A673 (cell line): ENCODE results near the gene CCR6. TPM values are rescaled to one million over a fixed set of nuclear protein-coding genes. Genes with fewer than 3 reads are reported as not detected.

Experiments used
- BruUV-seq: library from RNA; stranded (reverse); fragments of 400-500 nt; replicated peaks from 2 replicates; lab custom pipeline; 2021; lab: Mats Ljungman, UMichigan
- CTCF ChIA-PET: fragments of 300-600 bp; sonication (Branson Sonifier 250); formaldehyde crosslinking; loops from one replicate; lab custom pipeline; 2022; ENCODE audit warnings: antibody characterized with exemption; lab: Charles Lee
- POLR2A ChIA-PET: fragments of 300-600 bp; sonication (Branson Sonifier 250); formaldehyde crosslinking; loops from one replicate; lab custom pipeline; 2022; ENCODE audit warnings: antibody characterized with exemption; ENCODE audit not compliant: low non-redundant PET; lab: Charles Lee
- DNase-seq: peaks from one replicate; pipeline ENCODE4 v3.0.0-alpha.2; 2015; ENCODE audit warnings: low spot score
- H3K27ac ChIP-seq: fragments of 200-600 bp; sonication (generic); 2 replicates; pipeline ENCODE4 v1.5.1; 2016; ENCODE audit warnings: mixed run types, low read depth, mild to moderate bottlenecking, mixed read lengths, antibody characterized with exemption, low read length; ENCODE audit not compliant: poor library complexity, severe bottlenecking
- H3K27me3 ChIP-seq: fragments of 200-600 bp; sonication (generic); replicated peaks from 2 replicates; pipeline ENCODE4 v1.6.1; 2017; ENCODE audit warnings: mixed run types, low read depth, mild to moderate bottlenecking, mixed read lengths, antibody characterized with exemption, low read length; ENCODE audit not compliant: insufficient read depth, poor library complexity
- H3K36me3 ChIP-seq: fragments of 200-600 bp; sonication (generic); 2 replicates; pipeline ENCODE4 v1.6.1; 2016; ENCODE audit warnings: mixed run types, mild to moderate bottlenecking, mixed read lengths, antibody characterized with exemption, low read length; ENCODE audit not compliant: insufficient read depth, poor library complexity, severe bottlenecking
- H3K4me1 ChIP-seq: fragments of 200-600 bp; sonication (generic); 2 replicates; pipeline ENCODE4 v1.6.1; 2017; ENCODE audit warnings: mixed run types, mild to moderate bottlenecking, mixed read lengths, antibody characterized with exemption, low read length; ENCODE audit not compliant: insufficient read depth, poor library complexity, severe bottlenecking
- H3K4me3 ChIP-seq: fragments of 200-600 bp; sonication (generic); 2 replicates; pipeline ENCODE4 v1.5.1; 2016; ENCODE audit warnings: low read depth, mixed run types, mild to moderate bottlenecking, mixed read lengths, low read length; ENCODE audit not compliant: poor library complexity, severe bottlenecking
- H3K9me3 ChIP-seq: fragments of 200-600 bp; sonication (generic); 2 replicates; pipeline ENCODE4 v1.6.1; 2016; ENCODE audit warnings: mixed run types, low read depth, mild to moderate bottlenecking, mixed read lengths, antibody characterized with exemption, low read length; ENCODE audit not compliant: poor library complexity, severe bottlenecking
- CTCF ChIP-seq: fragments of 300-800, 200-600 bp; sonication (generic); conservative IDR thresholded peaks from 2 replicates; pipeline ENCODE4 v1.5.1; 2017; ENCODE audit warnings: low read depth, mild to moderate bottlenecking, antibody characterized with exemption, low read length, moderate library complexity, mixed read lengths
- EZH2 ChIP-seq: fragments of 200-600 bp; sonication (generic); IDR thresholded peaks from 2 replicates; pipeline ENCODE4 v1.6.1; 2017; ENCODE audit warnings: borderline replicate concordance, low read depth, mild to moderate bottlenecking, mixed read lengths, antibody characterized with exemption, low read length; ENCODE audit not compliant: poor library complexity, severe bottlenecking
- intact Hi-C: fragments of 100-400 bp; cut with micrococcal nuclease; formaldehyde crosslinking; loops from one replicate; pipeline ENCODE4 v1.10.0; 2022; ENCODE audit not compliant: unreplicated experiment
- total RNA-seq: library from RNA; stranded (reverse); gene quantifications from 2 replicates; pipeline ENCODE4 v1.2.3, GENCODE V29; 2021

CCR6 gene
- total RNA-seq, 1 experiment from 2014 or later: not detected

DNA sequence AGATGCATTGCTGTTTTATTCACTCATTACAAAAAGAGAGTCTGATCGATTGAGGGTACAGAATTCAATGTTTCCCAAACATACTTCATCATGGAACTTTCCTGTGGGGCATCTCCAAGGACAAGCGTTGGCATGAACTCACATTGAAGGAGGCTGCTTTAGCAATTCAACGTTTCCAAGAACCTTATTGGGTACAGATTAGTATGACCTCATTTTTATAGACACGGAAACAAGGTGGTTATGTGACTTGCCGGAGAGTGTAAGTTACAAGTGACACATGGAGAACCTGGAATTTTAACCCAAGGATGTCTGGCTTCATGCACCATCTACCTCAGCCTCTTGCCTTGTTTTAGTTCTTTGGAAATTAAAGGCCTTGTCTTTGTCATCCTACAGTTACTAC lies 26.1 kb downstream of the CCR6 start:
- no peaks in the 10 kb centered on the region for H3K36me3 ChIP-seq
- H3K4me1 ChIP-seq: no peaks in the 10 kb centered on the region
- no peak for DNase-seq
- no peak overlapping the region for H3K27ac ChIP-seq
- TF ChIP-seq EZH2: no peak
- TF ChIP-seq CTCF: no peak
- H3K27me3 ChIP-seq: no peaks in the 10 kb centered on the region
- no TSS peak for BruUV-seq
- CTCF ChIA-PET: no interaction called here
- POLR2A ChIA-PET: no interaction called here
- H3K9me3 ChIP-seq: no peaks in the 10 kb centered on the region
- intact Hi-C loops: no loop called here
- H3K4me3 ChIP-seq: no peak overlapping the region

- TF ChIP-seq EZH2 (no peak), CTCF (no peak)
- no peak for DNase-seq
- Histone ChIP-seq H3K9me3 (no peaks in the 10 kb centered on the region), H3K27ac (no peak overlapping the region), H3K4me1 (no peaks in the 10 kb centered on the region), H3K4me3 (no peak overlapping the region), H3K36me3 (no peaks in the 10 kb centered on the region), H3K27me3 (peaks cover 8% of the 10 kb centered on the region)
- intact Hi-C loops: no loop called here
- CTCF ChIA-PET: no interaction called here
- no TSS peak for BruUV-seq
- POLR2A ChIA-PET: no interaction called here
Measured at GRCh38 chr6:167150941-167151549, 28.1 kb downstream of the CCR6 start.

DNA sequence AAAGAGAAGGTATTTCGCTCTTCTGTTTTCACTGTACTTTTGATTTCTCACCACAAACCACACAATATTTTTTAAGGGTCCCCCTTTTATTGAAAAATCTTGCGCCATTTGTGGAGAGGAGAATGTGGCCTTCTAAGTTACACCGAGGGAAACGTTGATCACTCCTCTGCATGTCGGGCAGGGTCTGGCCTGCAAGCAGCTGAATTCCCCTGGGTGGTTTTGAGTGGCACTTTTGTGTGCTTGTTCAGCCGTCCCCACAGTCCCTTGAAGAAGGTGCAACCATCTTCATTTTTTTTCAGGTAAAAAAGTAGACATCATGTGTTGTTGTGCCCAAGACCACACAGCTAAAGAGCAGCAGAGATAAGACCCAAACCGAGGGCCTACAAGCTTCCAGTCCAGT lies 28.8 kb downstream of the CCR6 start:
- CTCF ChIA-PET: no interaction called here

More for the DNA sequence above, 28.8 kb downstream of the CCR6 start:
- no TSS peak for BruUV-seq
- no peak for TF ChIP-seq EZH2
- TF ChIP-seq CTCF: no peak
- Histone ChIP-seq H3K36me3 (no peaks in the 10 kb centered on the region), H3K27ac (no peak overlapping the region), H3K27me3 (peaks cover 11% of the 10 kb centered on the region), H3K9me3 (no peaks in the 10 kb centered on the region), H3K4me3 (no peak overlapping the region), H3K4me1 (no peaks in the 10 kb centered on the region)
- POLR2A ChIA-PET: no interaction called here
- intact Hi-C loops: no loop called here
- no peak for DNase-seq
